GM06990 (cell line): ENCODE data around the gene SLC25A30.
"Not testable (repeated sequence)": the region's sequence is repeated elsewhere in the genome, so short reads cannot be mapped to it uniquely, and the experiment has no call there.

Source experiments
- DNase-seq: peaks from one replicate; pipeline ENCODE4 v3.0.0-alpha.2; 2011; ENCODE audit not compliant: insufficient read length; ENCODE audit errors: extremely low read depth
- H3K27me3 ChIP-seq: replicated peaks from 2 replicates; pipeline ENCODE4 v1.6.0; 2011; ENCODE audit warnings: low read length; ENCODE audit not compliant: control insufficient read depth, insufficient read depth
- H3K36me3 ChIP-seq: 2 replicates; pipeline ENCODE4 v1.5.1; 2011; ENCODE audit warnings: low read length; ENCODE audit not compliant: control insufficient read depth, insufficient read depth
- H3K4me3 ChIP-seq: replicated peaks from 2 replicates; pipeline ENCODE4 v1.5.1; 2011; ENCODE audit warnings: low read depth, mild to moderate bottlenecking, control low read depth, low read length
- CTCF ChIP-seq: IDR thresholded peaks from 2 replicates; pipeline ENCODE4 v1.5.1; 2011; ENCODE audit warnings: low read length, control low read depth, mild to moderate bottlenecking, inconsistent platforms; ENCODE audit not compliant: insufficient read depth, poor library complexity, severe bottlenecking

SLC25A30 gene

GRCh38 chr13:45422731-45423292 lies 4.6 kb upstream of the SLC25A30 start:
- TF ChIP-seq CTCF, result no peak
- Histone ChIP-seq H3K36me3 (no peaks in the 10 kb centered on the region), H3K27me3 (no peaks in the 10 kb centered on the region), H3K4me3 (no peak overlapping the region)
- DNase-seq, result no peak

GRCh38 chr13:45419945-45420344 lies 1.8 kb upstream of the SLC25A30 start:
- Histone ChIP-seq H3K27me3 (no peaks in the 10 kb centered on the region), H3K4me3 (no peak overlapping the region), H3K36me3 (no peaks in the 10 kb centered on the region)
- DNase-seq, result no peak
- no peak for TF ChIP-seq CTCF

- not testable (repeated sequence) for H3K27me3 ChIP-seq, H3K4me3 ChIP-seq, H3K36me3 ChIP-seq, DNase-seq
These were observed 1.2 kb upstream of the SLC25A30 start for GRCh38 chr13:45419389-45419788.

- no peaks in the 10 kb centered on the region for H3K27me3 ChIP-seq
- peak overlapping the region; percentile 86 for H3K4me3 ChIP-seq
- H3K36me3 ChIP-seq, result no peaks in the 10 kb centered on the region; the same call in 1 of the 2 replicates
- peak; percentile 28 for DNase-seq
- TF ChIP-seq CTCF, result no peak
These were observed 1.6 kb downstream of the SLC25A30 start for GRCh38 chr13:45416516-45417128.

GRCh38 chr13:45415112-45415511 lies 3.1 kb downstream of the SLC25A30 start:
- Histone ChIP-seq H3K36me3 (peaks cover 2% of the 10 kb centered on the region), H3K4me3 (no peak overlapping the region)
- TF ChIP-seq CTCF, result no peak

GRCh38 chr13:45413826-45414307 lies 4.3 kb downstream of the SLC25A30 start:
- no peak for TF ChIP-seq CTCF
- Histone ChIP-seq H3K27me3 (no peaks in the 10 kb centered on the region), H3K4me3 (no peak overlapping the region), H3K36me3 (peaks cover 3% of the 10 kb centered on the region)
- DNase-seq, result no peak

More at GRCh38 chr13:45415112-45415511, 3.1 kb downstream of the SLC25A30 start:
- DNase-seq, result no peak
- no peaks in the 10 kb centered on the region for H3K27me3 ChIP-seq
